HG02870 (cell line): ENCODE measurements around the gene PSMA8.
"Not testable (repeated sequence)": the region's sequence is repeated elsewhere in the genome, so short reads cannot be mapped to it uniquely, and the experiment has no call there.

Experiments used
- ATAC-seq: cut with Tn5 transposase; IDR thresholded peaks from one replicate; pipeline ENCODE4 v1.9.1; 2021; ENCODE audit warnings: mild to moderate bottlenecking, moderate library complexity; ENCODE audit not compliant: unreplicated experiment

The PSMA8 gene

GRCh38 chr18:26228562-26229260 is 95.0 kb downstream of the PSMA8 start:
- no peak for ATAC-seq

GRCh38 chr18:26230497-26230896 is 96.8 kb downstream of the PSMA8 start:
- no peak for ATAC-seq

- no peak for ATAC-seq
These were observed 99.5 kb downstream of the PSMA8 start for GRCh38 chr18:26233208-26233607.

- not testable (repeated sequence) for ATAC-seq
These were observed 103.7 kb downstream of the PSMA8 start for GRCh38 chr18:26237363-26237762.

- not testable (repeated sequence) for ATAC-seq
These were observed 105.0 kb downstream of the PSMA8 start for GRCh38 chr18:26238718-26239117.

GRCh38 chr18:26242392-26242791 is 108.7 kb downstream of the PSMA8 start:
- ATAC-seq = not testable (repeated sequence)
